Subcutaneous adipose tissue (tissue), 4 donors: ENCODE data around the gene PNN. TPM values are rescaled to one million over a fixed set of nuclear protein-coding genes. Genes with fewer than 3 reads are reported as not detected.

Experiments
- CTCF ChIP-seq: fragments of 450-650 bp; IDR thresholded peaks from one replicate; pipeline ENCODE4 v1.5.1; 2016; ENCODE audit warnings: low read depth, mild to moderate bottlenecking, control low read depth, antibody characterized with exemption, moderate library complexity
- total RNA-seq, 4 donors: library from RNA; depleted of rRNA; stranded (reverse); fragments of >200 nt; gene quantifications; one replicate each; pipeline ENCODE4 v1.1.0, GENCODE V29; 2016

PNN gene
- total RNA-seq, 4 donors from 2014 or later: 24.7 to 39.2 (median 29.0) TPM

- no peak for TF ChIP-seq CTCF
These were observed 14.6 kb upstream of the PNN start for GRCh38 chr14:39160494-39160893.

- no peak for TF ChIP-seq CTCF
These were observed 6.5 kb upstream of the PNN start for GRCh38 chr14:39168591-39168990.

- no peak for TF ChIP-seq CTCF
These were observed 5.5 kb upstream of the PNN start for GRCh38 chr14:39169541-39169900.

- TF ChIP-seq CTCF: no peak
These were observed 1.9 kb upstream of the PNN start for GRCh38 chr14:39173198-39173597.

GRCh38 chr14:39175445-39176262 lies 600 bp downstream of the PNN start:
- no peak for TF ChIP-seq CTCF

- no peak for TF ChIP-seq CTCF
These were observed 1.5 kb downstream of the PNN start for GRCh38 chr14:39176263-39177167.

- TF ChIP-seq CTCF: no peak
These were observed 2.1 kb downstream of the PNN start for GRCh38 chr14:39177168-39177545.
